HUES6 (cell line): ENCODE data around the gene GBA3.

Experiments
- H3K27ac ChIP-seq: 2 replicates; pipeline ENCODE4 v1.7.0; 2013; ENCODE audit warnings: low read depth, mild to moderate bottlenecking, low read length, inconsistent platforms
- H3K27me3 ChIP-seq: 2 replicates; pipeline ENCODE4 v1.6.1; 2013; ENCODE audit warnings: low read length; ENCODE audit not compliant: control insufficient read depth, insufficient read depth
- H3K36me3 ChIP-seq: 2 replicates; pipeline ENCODE4 v1.6.1; 2013; ENCODE audit warnings: low read length; ENCODE audit not compliant: control insufficient read depth, insufficient read depth
- H3K4me1 ChIP-seq: 2 replicates; pipeline ENCODE4 v1.6.1; 2013; ENCODE audit warnings: low read length; ENCODE audit not compliant: control insufficient read depth, insufficient read depth
- H3K4me3 ChIP-seq: 2 replicates; pipeline ENCODE4 v1.5.1; 2013; ENCODE audit warnings: low read depth, low read length
- H3K9ac ChIP-seq: one replicate; pipeline ENCODE4 v1.6.1; 2013; ENCODE audit warnings: mild to moderate bottlenecking, low read length
- H3K9me3 ChIP-seq: 2 replicates; pipeline ENCODE4 v1.6.1; 2013; ENCODE audit warnings: low read depth, low read length; ENCODE audit not compliant: control insufficient read depth, insufficient read depth

GBA3 gene

GRCh38 chr4:22778547-22779163 is 85.9 kb downstream of the GBA3 start:
- no peak overlapping the region for H3K9ac ChIP-seq

DNA sequence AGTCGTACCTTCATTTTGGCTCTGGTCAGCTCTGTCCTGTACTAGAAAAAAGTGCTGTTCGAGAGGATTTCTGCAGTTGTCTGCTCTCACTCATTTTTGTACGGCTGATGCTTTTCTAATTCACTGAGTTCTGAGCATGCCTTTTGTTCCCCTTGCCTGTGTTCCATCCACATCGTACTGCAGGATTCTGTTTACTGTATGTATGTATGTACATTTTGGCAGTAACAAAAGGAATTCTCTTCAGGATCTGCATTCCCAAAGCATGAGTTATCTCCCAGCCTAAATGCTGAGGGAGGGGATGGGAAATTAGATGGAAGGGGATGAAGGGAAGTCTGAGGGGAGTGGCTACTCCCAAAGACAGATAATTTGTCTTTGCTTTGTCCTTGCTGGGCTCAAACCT is 87.6 kb downstream of the GBA3 start:
- no peak overlapping the region for H3K9ac ChIP-seq
- no peaks in the 10 kb centered on the region for H3K27me3 ChIP-seq
- peaks cover 3% of the 10 kb centered on the region; the same call in 1 of the 2 replicates for H3K9me3 ChIP-seq
- no peak overlapping the region for H3K27ac ChIP-seq
- no peaks in the 10 kb centered on the region; the same call in 1 of the 2 replicates for H3K4me1 ChIP-seq
- no peak overlapping the region for H3K4me3 ChIP-seq
- no peaks in the 10 kb centered on the region for H3K36me3 ChIP-seq

More at GRCh38 chr4:22778547-22779163, 85.9 kb downstream of the GBA3 start:
- H3K36me3 ChIP-seq, result no peaks in the 10 kb centered on the region
- H3K4me3 ChIP-seq, result no peak overlapping the region
- H3K27ac ChIP-seq, result no peak overlapping the region
- H3K9me3 ChIP-seq, result peaks cover 3% of the 10 kb centered on the region; the same call in 1 of the 2 replicates
- no peaks in the 10 kb centered on the region for H3K27me3 ChIP-seq
- H3K4me1 ChIP-seq, result no peaks in the 10 kb centered on the region; the same call in 1 of the 2 replicates

- H3K4me3 ChIP-seq, result no peak overlapping the region
- peaks cover 3% of the 10 kb centered on the region; the same call in 1 of the 2 replicates for H3K9me3 ChIP-seq
- no peak overlapping the region for H3K27ac ChIP-seq
- no peaks in the 10 kb centered on the region; the same call in 1 of the 2 replicates for H3K4me1 ChIP-seq
- no peaks in the 10 kb centered on the region for H3K36me3 ChIP-seq
- no peaks in the 10 kb centered on the region for H3K27me3 ChIP-seq
- no peak overlapping the region for H3K9ac ChIP-seq
Observed at GRCh38 chr4:22780797-22781196, 88.1 kb downstream of the GBA3 start.

DNA sequence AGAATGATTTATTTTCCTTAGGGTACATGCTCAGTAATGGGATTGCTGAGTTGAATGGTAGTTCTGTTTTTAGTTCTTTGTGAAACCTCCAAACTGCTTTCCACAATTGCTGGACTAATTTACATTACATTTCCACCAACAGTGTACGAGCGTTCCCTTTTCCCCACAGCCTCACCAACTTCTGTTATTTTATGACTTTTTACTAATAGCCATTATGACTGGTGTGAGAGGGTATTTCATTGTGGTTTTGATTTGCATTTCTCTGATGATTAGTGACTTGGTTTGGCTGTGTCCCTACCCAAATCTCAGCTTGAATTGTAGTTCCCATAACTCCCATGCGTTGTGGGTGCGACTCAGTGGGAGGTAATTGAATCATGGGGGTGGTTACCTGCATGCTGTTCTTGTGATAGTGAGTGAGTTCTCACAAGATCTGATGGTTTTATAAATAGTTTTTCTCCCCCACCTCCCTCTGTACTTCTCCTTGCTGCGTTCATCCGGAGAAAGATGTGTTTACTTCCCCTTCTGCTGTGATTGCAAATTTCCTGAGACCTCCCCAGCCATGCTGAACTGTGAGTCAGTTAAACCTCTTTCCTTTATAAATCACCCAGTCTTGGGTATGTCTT is 95.1 kb downstream of the GBA3 start:
- Histone ChIP-seq H3K9me3 (no peaks in the 10 kb centered on the region), H3K9ac (no peak overlapping the region), H3K27ac (no peak overlapping the region)

GRCh38 chr4:22790631-22791030 is 97.9 kb downstream of the GBA3 start:
- H3K9me3 ChIP-seq, result no peaks in the 10 kb centered on the region
- no peak overlapping the region for H3K4me3 ChIP-seq
- H3K27ac ChIP-seq, result no peak overlapping the region
- H3K27me3 ChIP-seq, result no peaks in the 10 kb centered on the region
- H3K4me1 ChIP-seq, result no peaks in the 10 kb centered on the region
- H3K36me3 ChIP-seq, result no peaks in the 10 kb centered on the region
- H3K9ac ChIP-seq, result no peak overlapping the region

More for the DNA sequence above, 95.1 kb downstream of the GBA3 start:
- Histone ChIP-seq H3K27me3 (no peaks in the 10 kb centered on the region), H3K4me3 (no peak overlapping the region), H3K4me1 (no peaks in the 10 kb centered on the region), H3K36me3 (no peaks in the 10 kb centered on the region)

GRCh38 chr4:22794732-22795131 is 102.0 kb downstream of the GBA3 start:
- Histone ChIP-seq H3K9ac (no peak overlapping the region), H3K4me3 (no peak overlapping the region), H3K36me3 (no peaks in the 10 kb centered on the region), H3K27ac (no peak overlapping the region), H3K4me1 (no peaks in the 10 kb centered on the region), H3K9me3 (no peaks in the 10 kb centered on the region), H3K27me3 (no peaks in the 10 kb centered on the region)

GRCh38 chr4:22801391-22801790 is 108.7 kb downstream of the GBA3 start:
- Histone ChIP-seq H3K27ac (no peak overlapping the region), H3K4me1 (no peaks in the 10 kb centered on the region), H3K4me3 (no peak overlapping the region), H3K9ac (no peak overlapping the region), H3K27me3 (no peaks in the 10 kb centered on the region), H3K9me3 (no peaks in the 10 kb centered on the region), H3K36me3 (no peaks in the 10 kb centered on the region)

- H3K36me3 ChIP-seq, result no peaks in the 10 kb centered on the region
- H3K27me3 ChIP-seq, result no peaks in the 10 kb centered on the region; the same call in 1 of the 2 replicates
- H3K9ac ChIP-seq, result no peak overlapping the region
Observed at GRCh38 chr4:22802876-22803275, 110.1 kb downstream of the GBA3 start.

DNA sequence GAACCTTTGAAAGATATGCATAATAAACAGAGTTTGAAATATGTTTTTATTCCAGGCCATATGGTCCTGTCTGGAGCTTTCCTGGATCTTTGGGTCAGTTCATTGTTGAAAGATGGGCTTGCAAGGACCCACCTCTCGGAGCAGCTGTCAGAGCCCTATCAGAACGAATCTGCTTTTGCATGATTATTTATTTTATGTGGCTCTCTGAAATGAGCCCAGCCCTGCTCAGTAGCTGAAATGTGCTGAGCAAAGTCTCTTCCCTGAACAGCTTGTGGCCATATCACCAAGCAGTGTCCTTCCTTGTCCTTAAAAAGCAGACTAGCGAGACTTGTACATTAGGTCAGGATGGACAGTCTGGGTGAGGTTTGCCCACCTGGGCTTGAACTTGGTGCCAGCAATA is 110.8 kb downstream of the GBA3 start:
- Histone ChIP-seq H3K4me1 (no peaks in the 10 kb centered on the region), H3K27ac (no peak overlapping the region), H3K36me3 (no peaks in the 10 kb centered on the region), H3K9me3 (no peaks in the 10 kb centered on the region), H3K27me3 (no peaks in the 10 kb centered on the region; the same call in 1 of the 2 replicates), H3K4me3 (no peak overlapping the region), H3K9ac (no peak overlapping the region)

More at GRCh38 chr4:22802876-22803275, 110.1 kb downstream of the GBA3 start:
- H3K4me3 ChIP-seq, result no peak overlapping the region
- no peak overlapping the region for H3K27ac ChIP-seq
- H3K4me1 ChIP-seq, result no peaks in the 10 kb centered on the region
- H3K9me3 ChIP-seq, result no peaks in the 10 kb centered on the region

DNA sequence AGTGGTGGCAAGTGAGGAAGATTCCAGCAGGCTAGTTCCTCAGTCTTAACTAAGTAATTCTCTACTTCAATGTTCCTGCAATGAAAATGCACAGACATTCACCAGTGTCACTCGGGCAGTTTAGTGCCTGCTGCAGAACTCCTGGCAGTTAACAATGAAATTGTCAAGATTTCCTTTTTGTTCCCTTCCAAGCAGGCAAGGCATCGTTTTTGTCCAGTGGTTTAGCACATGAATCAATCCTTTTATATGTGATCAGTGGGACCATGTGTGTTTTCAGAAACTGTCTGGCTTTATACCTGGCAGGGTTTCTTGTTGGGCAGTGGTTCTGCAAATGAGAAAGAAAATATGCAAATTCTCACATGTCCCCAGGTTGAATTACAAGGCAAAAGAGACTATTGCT is 122.2 kb downstream of the GBA3 start:
- Histone ChIP-seq H3K9ac (no peak overlapping the region), H3K36me3 (no peaks in the 10 kb centered on the region), H3K4me3 (no peak overlapping the region), H3K9me3 (no peaks in the 10 kb centered on the region), H3K27ac (no peak overlapping the region), H3K4me1 (no peaks in the 10 kb centered on the region), H3K27me3 (no peaks in the 10 kb centered on the region)

DNA sequence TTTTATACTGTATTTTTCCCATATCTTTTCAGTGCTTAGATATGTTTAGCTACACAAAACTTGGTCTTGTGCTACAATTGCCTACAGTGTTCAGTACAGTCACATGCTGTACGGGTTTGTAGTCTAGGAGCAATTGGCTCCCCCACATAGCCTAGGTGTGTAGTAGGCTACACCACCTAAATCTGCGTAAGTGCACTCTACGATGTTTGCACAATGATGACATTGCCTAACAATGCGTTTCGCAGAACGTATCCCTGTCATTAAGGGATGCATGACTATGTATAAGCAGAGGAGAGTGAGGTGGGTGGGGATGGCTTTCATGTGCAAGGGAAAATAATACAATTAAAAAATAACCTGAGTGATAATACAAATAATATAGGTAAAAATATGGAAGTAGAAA is 131.4 kb downstream of the GBA3 start:
- H3K4me1 ChIP-seq, result no peaks in the 10 kb centered on the region
- no peak overlapping the region for H3K27ac ChIP-seq
- no peaks in the 10 kb centered on the region for H3K36me3 ChIP-seq
- no peaks in the 10 kb centered on the region for H3K9me3 ChIP-seq
- no peak overlapping the region for H3K4me3 ChIP-seq
- no peaks in the 10 kb centered on the region for H3K27me3 ChIP-seq
- H3K9ac ChIP-seq, result no peak overlapping the region
